B cell (primary cell): ENCODE results near the gene B9D2. TPM values are rescaled to one million over a fixed set of nuclear protein-coding genes. Genes with fewer than 3 reads are reported as not detected.
A peak's percentile ranks its signal among the peaks of the same experiment; 100 is the strongest.

ENCODE experiments used
- ATAC-seq: fragments of 200-7000 bp; cut with Tn5 transposase; one replicate; pipeline ENCODE4 v1.10.0; 2021; ENCODE audit warnings: low read depth, mild to moderate bottlenecking, moderate number of reproducible peaks, moderate library complexity
- CTCF ChIA-PET: fragments of 350-600 bp; sonication (Branson Sonifier 250); formaldehyde crosslinking; loops from one replicate; lab custom pipeline; 2021; ENCODE audit warnings: antibody characterized with exemption, inconsistent platforms; lab: Charles Lee
- POLR2A ChIA-PET: fragments of 350-600 bp; sonication (Branson Sonifier 250); formaldehyde crosslinking; loops from one replicate; lab custom pipeline; 2021; ENCODE audit warnings: antibody characterized with exemption; lab: Charles Lee
- DNase-seq: peaks from one replicate; pipeline ENCODE4 v3.0.0; 2013
- H2AFZ ChIP-seq: 2 replicates; pipeline ENCODE4 v1.6.1; 2012; ENCODE audit warnings: mild to moderate bottlenecking, low read depth, low read length; ENCODE audit not compliant: insufficient read depth, poor library complexity, severe bottlenecking
- H3K27ac ChIP-seq, 2 donors: 1 replicate in 1 of 2; 2 replicates in 1 of 2; pipeline ENCODE4 v1.5.1; 2012 to 2013; ENCODE audit warnings: low read length in 2 of 2, mild to moderate bottlenecking in 2 of 2, moderate library complexity in 1 of 2
- H3K27me3 ChIP-seq, 4 experiments: fragments of 200-600 bp in 1 of 4; sonication (generic) in 1 of 4; replicated peaks in 1 of 4; 1 replicate in 2 of 4; 2 replicates in 2 of 4; pipeline versions ENCODE4 v1.6.1 to v1.7.0; 2013 to 2016; ENCODE audit warnings: low read length in 3 of 4, mild to moderate bottlenecking in 2 of 4, mixed read lengths in 1 of 4, moderate library complexity in 1 of 4; ENCODE audit not compliant: insufficient read depth in 4 of 4, control insufficient read depth in 3 of 4; ENCODE audit errors: control extremely low read depth in 1 of 4
- H3K36me3 ChIP-seq, 2 experiments: replicated peaks in 1 of 2; 1 replicate in 1 of 2; 2 replicates in 1 of 2; pipeline versions ENCODE4 v1.6.1 to v1.7.1; 2013; ENCODE audit warnings: low read length in 1 of 2; ENCODE audit not compliant: insufficient read depth in 2 of 2, control insufficient read depth in 1 of 2; ENCODE audit errors: control extremely low read depth in 1 of 2, extremely low read depth in 1 of 2
- H3K4me1 ChIP-seq, 2 donors: fragments of 200-600 bp in 1 of 2; sonication (generic) in 1 of 2; 1 replicate in 1 of 2; 2 replicates in 1 of 2; pipeline versions ENCODE4 v1.5.1 to v1.6.1; 2013 to 2017; ENCODE audit warnings: low read length in 2 of 2; ENCODE audit not compliant: control insufficient read depth in 2 of 2, insufficient read depth in 2 of 2
- H3K4me2 ChIP-seq: replicated peaks from 2 replicates; pipeline ENCODE3; 2012; ENCODE audit warnings: mild to moderate bottlenecking, low read depth, low read length; ENCODE audit not compliant: poor library complexity, severe bottlenecking
- H3K4me3 ChIP-seq, 5 experiments: fragments of 200-600 bp in 1 of 5; sonication (generic) in 1 of 5; 1 replicate in 3 of 5; 2 replicates in 2 of 5; pipeline versions ENCODE4 v1.5.1 to v1.7.0; 2011 to 2016; ENCODE audit warnings: low read length in 4 of 5, mild to moderate bottlenecking in 4 of 5, low read depth in 2 of 5, control low read depth in 1 of 5, moderate library complexity in 1 of 5; ENCODE audit not compliant: insufficient read depth in 1 of 5; ENCODE audit errors: control extremely low read depth in 1 of 5, extremely low read depth in 1 of 5
- H3K79me2 ChIP-seq: fragments of 200-600 bp; sonication (generic); one replicate; pipeline ENCODE4 v1.6.0; 2016; ENCODE audit warnings: low read length; ENCODE audit not compliant: control insufficient read depth, insufficient read depth
- H3K9ac ChIP-seq: fragments of 200-600 bp; sonication (generic); 2 replicates; pipeline ENCODE4 v1.6.1; 2017; ENCODE audit warnings: mild to moderate bottlenecking, low read length, moderate library complexity
- H3K9me3 ChIP-seq, 3 donors: one replicate each; pipeline versions ENCODE4 v1.6.1 to v1.7.1; 2013; ENCODE audit warnings: low read length in 2 of 3; ENCODE audit not compliant: control insufficient read depth in 2 of 3, insufficient read depth in 1 of 3; ENCODE audit errors: control extremely low read depth in 1 of 3
- H4K20me1 ChIP-seq: 2 replicates; pipeline ENCODE4 v1.6.0; 2012; ENCODE audit warnings: mild to moderate bottlenecking, low read length; ENCODE audit not compliant: insufficient read depth, control insufficient read depth, poor library complexity, severe bottlenecking
- H3K27ac Mint-ChIP-seq: one replicate; pipeline ENCODE4 v1.8.0; 2021; ENCODE audit warnings: mixed read lengths
- H3K27me3 Mint-ChIP-seq: one replicate; pipeline ENCODE4 v1.8.0; 2021; ENCODE audit warnings: mixed read lengths
- H3K4me1 Mint-ChIP-seq: one replicate; pipeline ENCODE4 v1.8.0; 2021; ENCODE audit warnings: mixed read lengths
- H3K4me3 Mint-ChIP-seq: one replicate; pipeline ENCODE4 v1.8.0; 2021; ENCODE audit warnings: mixed read lengths
- H3K9me3 Mint-ChIP-seq: one replicate; pipeline ENCODE4 v1.8.0; 2022; ENCODE audit warnings: mixed read lengths; ENCODE audit not compliant: insufficient read depth
- CTCF ChIP-seq: fragments of 200-600 bp; IDR thresholded peaks from one replicate; pipeline ENCODE4 v1.8.0; 2022; ENCODE audit warnings: antibody characterized with exemption, mild to moderate bottlenecking
- EZH2 ChIP-seq: IDR thresholded peaks from 2 replicates; pipeline ENCODE4 v1.6.1; 2012; ENCODE audit warnings: borderline replicate concordance, low read depth, mild to moderate bottlenecking, moderate library complexity, low read length; ENCODE audit not compliant: insufficient read depth, poor library complexity, severe bottlenecking
- WGBS: methylation state at CpG from one replicate; pipeline ENCODE4 v1.1.5; 2013; ENCODE audit warnings: missing lambda C conversion rate; ENCODE audit not compliant: insufficient coverage; 5-methylcytosine and 5-hydroxymethylcytosine counted together
- intact Hi-C: fragments of 100-400 bp; cut with micrococcal nuclease; formaldehyde crosslinking; loops from one replicate; pipeline ENCODE4 v1.10.0; 2022
- polyA plus RNA-seq: library from polyadenylated mRNA; depleted of rRNA; stranded (reverse); fragments of >200 nt; gene quantifications from 2 replicates; pipeline ENCODE4 v1.2.3, GENCODE V29; 2012
- total RNA-seq, 2 donors: library from RNA; stranded (reverse); fragments of 120-200 nt in 1 of 2; gene quantifications; 1 replicate in 1 of 2; 2 replicates in 1 of 2; pipeline versions ENCODE4 v1.2.3 to v1.2.4, GENCODE V29; 2013 to 2022

Gene B9D2
- total and polyA plus RNA-seq, 2 donors (not counting 1 experiment from before 2014, with no cell fraction given): 9.9 to 17.5 TPM

GRCh38 chr19:41364524-41365391, 809 bp upstream of the B9D2 start:
- Histone ChIP-seq H3K9me3 (no peaks in the 10 kb centered on the region), H3K4me3 (peak overlapping the region; percentile 75 to 97 (median 86)), H3K27me3 (no peaks in the 10 kb centered on the region), H3K79me2 (peaks cover 47% of the 10 kb centered on the region), H3K4me1 (peaks cover 12 to 24% of the 10 kb centered on the region in 2 donors), H2AFZ (peak overlapping the region; percentile 82), H3K36me3 (peaks cover 0 to 3% of the 10 kb centered on the region in 2 experiments), H4K20me1 (no peaks in the 10 kb centered on the region), H3K27ac (peak overlapping the region; percentile 99 to 100), H3K9ac (peak overlapping the region; percentile 94), H3K4me2 (peak overlapping the region; percentile 85)
- Mint-ChIP-seq H3K9me3 (no peaks in the 10 kb centered on the region), H3K4me3 (peak overlapping the region; percentile 95), H3K27ac (peak overlapping the region; percentile 100), H3K27me3 (no peaks in the 10 kb centered on the region), H3K4me1 (peaks cover 27% of the 10 kb centered on the region)
- DNase-seq: no peak
- TF ChIP-seq CTCF: no peak
- no peak for TF ChIP-seq EZH2
- intact Hi-C loops: loop anchor here (1.0 to 2.0 kb wide), 3 partner anchors 10 to 212 kb away; partner anchors contain the start of genes BCKDHA, CEACAM21 and EXOSC5
- no peak for ATAC-seq
- ChIA-PET POLR2A (interaction anchor here (0.6 to 2.6 kb wide), 14 partner anchors 10 to 933 kb away, joined by 3 to 32 read pairs (median 5); partner anchors contain the start of genes CCDC97, DMAC2, EGLN2 and HNRNPUL1), CTCF (interaction anchor here (0.7 to 4.7 kb wide), 14 partner anchors 11 to 1521 kb away, joined by 3 to 64 read pairs (median 6); partner anchors contain the start of genes DMAC2, HNRNPUL1 and TGFB1)
- 100% methylated on average over 1 of the region's 14 CpGs for WGBS
